Measurements from ENCODE around the gene LANCL2. TPM values are rescaled to one million over a fixed set of nuclear protein-coding genes. Genes with fewer than 3 reads are reported as not detected.
"Not testable (repeated sequence)": the region's sequence is repeated elsewhere in the genome, so short reads cannot be mapped to it uniquely, and the experiment has no call there.

LANCL2 gene
- total RNA-seq, 1 experiment from 2014 or later, result 32.8 TPM

DNA sequence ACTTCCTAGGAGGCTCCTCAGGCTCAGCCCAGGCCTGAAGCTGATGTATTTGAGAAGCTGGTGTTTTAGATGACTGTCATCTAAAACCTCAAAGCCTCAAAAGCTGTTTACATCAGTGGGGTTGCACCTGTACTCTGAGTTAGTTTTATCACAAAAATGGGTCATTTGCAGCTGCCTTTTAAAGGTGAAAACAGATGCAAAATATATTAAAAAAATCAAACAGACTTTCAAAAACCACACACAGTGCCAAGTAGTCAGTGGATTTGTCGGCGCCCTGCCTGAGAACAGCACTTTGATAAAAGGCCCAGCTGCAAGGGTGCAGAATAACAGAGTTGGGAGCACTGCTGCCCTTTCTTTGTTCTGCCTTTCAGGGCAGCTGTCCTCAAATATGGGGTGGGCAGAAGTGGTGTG is 104.1 kb downstream of the LANCL2 start:
- no peak for DNase-seq (ENCODE audit: low read depth)

DNA sequence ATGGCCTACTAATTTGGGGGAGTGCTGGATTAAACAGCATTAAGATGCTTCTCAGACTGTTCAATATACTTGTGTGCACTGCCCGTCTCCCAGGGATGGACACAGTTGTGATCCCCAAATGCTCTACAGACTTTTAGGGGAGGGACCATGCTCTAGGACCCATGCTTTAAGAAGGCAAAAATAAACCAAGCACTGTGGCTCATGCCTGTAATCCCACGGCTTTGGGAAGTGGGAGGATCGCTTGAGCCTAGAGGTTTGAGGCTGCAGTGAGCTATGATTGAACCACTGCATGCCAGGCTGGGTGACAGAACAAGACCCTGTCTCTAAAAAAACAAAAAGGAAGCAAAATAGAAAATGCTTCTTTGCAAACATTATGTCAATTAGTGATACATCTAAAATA is 104.6 kb downstream of the LANCL2 start:
- DNase-seq (ENCODE audit: low read depth), result no peak

DNA sequence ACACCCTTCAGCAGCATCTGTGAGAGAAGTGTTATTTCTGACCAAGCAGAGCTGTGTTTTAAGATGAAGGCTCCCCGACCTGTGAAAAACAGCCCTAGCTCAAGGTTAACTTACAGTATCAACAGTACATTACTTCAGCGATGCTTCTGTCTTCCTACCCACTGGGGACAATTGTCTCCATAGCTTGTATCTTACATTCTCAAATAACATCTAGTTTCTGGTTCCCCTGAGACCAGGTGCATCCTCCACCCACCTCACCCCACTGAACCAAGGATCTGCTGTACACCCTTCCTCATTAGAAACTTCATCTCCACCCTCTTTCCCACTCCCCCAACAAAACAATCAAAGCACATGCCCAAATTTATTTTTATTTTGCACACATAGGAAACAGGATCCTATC is 105.1 kb downstream of the LANCL2 start:
- DNase-seq (ENCODE audit: low read depth), result no peak

DNA sequence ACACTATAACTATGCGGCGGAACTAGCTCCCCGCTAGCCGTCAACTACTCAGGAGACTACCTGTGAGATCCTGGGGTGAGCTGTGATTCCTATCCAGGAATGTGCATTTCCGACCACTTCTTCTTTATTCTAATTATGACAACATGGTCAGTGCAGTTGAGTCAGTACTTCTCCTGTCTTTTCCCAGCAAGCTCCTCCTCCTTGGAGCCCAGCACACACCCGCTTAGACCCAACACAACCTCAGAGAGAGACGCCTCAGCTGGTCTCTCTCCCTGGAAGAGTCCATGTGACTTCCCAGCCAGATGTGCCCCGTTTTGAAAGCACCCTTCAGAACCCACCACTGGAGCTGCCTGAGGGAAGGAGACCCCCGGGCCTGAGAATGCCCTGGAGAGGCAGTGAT is 106.5 kb downstream of the LANCL2 start:
- not testable (repeated sequence) for DNase-seq (ENCODE audit: low read depth)

DNA sequence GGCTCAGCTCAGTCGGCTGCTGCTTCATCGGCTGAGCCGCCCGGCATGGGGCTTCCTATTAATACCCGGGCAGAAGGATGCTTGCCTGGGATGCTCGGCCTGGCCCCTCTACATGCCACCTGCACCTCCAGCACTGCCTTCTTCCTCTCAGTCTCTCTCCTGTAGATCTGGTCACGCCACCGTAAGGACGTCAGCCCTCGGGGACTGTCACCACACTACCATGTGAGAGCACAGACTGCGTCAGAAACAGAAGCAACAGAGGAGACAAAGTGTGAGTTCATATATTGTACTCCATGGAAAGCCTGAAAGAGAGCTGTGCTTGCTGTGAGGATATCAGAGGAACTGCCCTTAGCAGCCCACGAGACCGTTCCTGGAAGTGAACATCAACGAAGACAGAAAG is 107.3 kb downstream of the LANCL2 start:
- DNase-seq (ENCODE audit: low read depth), result not testable (repeated sequence)

DNA sequence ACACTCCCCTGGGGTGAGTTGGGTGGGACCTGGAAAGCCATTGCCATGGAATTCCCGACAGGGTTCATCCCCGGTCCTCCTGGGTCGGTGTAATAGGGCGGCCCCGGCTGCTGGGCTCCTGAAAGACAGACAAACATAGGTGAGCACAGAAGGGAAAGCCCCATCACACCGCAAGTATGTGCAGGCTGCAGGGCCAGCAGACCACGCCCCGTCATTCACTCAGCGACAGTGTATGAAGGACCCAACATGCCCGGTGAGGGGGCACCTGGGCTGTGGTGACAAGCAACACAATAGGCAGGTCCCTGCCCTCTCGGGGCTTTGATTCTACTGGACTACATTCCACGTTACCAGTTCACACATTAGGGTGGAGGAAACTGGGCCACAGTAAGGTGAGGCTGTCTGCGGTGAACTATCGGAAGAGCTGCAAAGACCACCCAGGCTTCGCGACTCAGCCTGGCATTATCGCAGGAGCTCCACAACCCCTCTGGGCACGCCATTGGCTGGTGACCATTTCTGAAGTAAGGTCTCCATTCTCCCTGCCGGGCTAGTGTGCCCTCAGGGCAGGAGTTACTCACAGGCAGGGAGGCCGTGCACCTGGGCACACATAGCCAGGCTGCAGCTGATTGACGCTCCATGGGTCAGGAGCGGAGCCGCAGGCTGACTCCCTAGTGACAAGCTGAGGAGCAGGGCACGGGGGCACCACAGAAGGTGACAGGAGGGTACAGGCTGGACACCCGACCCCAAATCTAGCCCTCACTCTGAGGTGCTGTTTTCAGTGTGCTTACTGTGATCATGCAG is 108.0 kb downstream of the LANCL2 start:
- no peak for DNase-seq (ENCODE audit: low read depth)

DNA sequence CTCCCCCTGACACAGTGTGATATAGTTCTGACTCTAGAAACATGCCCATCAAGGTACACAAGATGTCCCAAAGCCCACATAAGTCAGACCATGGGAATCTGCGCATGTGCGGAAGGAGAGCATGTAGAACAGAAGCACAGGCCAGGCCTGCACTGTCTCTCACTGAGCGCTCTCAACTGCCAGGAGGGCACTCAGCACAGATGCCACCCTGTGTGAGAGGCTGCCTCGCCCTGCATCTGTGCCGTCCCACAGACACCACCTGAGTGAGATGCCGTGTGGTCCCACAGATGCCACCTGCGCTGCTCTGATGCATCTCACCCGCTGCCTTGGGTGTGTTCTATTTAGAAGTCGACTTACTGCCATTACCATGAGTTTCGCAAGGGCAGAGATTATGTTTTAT is 108.8 kb downstream of the LANCL2 start:
- DNase-seq (ENCODE audit: low read depth), result no peak

DNA sequence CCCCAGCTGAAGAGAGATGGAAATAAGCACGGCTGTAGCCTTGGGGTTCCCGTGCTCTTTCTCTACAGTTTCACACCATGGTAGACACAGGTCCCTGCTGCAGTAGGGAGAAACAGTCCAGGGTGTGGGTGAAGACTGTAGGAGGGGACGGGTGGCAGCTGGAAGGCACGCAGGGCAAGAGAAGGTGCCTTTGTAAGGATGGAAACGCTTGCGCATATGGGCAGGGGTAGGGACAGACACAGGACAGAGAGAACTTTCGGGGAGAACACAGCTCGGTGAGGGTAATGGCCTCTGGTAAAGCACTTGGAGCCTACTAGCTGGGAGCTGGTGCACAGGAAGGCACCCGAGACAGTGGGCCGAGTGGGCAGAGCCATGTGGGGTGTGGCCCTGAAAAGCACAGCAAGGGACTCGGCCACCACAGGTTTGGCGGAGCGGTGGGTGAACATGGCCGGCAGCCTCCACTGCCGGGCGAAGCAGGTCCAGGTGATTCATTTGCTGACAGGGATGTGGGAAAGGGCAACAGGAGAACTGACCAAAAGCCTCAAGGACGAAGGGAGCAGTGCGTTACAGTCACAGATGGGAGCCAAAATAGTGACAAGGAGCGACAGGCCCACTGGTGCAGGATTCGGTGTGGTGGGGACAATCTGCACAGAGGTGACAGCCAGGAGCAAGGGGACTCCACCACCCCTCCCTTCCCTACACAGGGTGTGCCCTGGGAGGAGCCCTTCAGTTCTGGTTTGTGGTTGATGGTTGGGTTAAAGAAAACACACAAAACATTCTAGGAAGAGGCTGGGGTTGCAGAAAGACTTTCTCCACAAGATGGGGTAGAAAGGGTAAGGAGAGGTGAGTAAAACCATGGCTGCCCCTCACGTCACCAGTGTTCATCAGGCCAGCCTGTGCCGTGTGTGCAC is 110.1 kb downstream of the LANCL2 start:
- no peak for DNase-seq (ENCODE audit: low read depth)

DNA sequence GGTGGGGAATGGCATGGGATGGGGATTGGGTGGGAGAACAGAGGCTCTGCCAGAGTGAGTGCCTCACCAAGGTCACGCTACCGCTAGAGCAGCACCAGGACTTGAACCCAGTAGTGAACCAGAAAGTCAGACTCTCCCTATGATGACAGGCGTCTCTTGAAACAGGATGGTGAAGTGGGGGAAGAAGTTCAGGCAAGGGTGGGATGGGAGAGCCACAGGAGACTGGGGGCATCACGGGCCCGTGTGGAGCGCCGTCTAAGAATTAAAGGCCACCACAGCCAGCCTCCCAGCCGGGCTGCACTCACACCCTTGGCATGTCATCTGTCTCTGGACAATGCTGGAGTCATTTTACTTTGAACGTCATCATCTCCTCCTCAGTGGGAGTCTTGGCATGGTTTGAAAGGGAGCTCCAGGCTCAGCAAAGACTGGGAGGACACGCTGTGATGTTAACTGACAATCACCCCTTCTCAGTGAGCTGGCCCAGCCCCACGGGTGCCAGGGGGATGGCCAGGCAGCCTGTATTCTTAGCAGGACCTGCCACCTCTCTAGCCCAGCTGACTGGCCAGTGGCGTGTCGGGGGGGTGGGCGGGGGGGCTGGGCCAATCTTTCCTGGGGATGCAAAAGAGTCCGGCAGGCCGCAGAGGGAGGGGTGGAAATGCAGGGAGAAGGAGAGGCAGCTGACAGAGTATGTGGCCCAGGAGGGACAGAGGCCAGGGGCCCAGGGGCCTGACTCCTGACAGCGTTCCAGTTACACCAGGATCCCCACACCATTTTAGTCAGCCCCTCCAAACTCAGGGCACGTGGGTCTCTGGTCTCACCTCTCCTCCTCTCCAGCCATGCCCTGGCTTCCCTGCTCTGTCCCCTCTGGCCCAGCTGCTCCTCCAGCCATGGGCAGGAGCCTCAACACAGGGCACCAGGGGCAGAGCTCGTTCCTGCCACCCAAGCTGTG is 111.0 kb downstream of the LANCL2 start:
- peak; percentile 74 for DNase-seq (ENCODE audit: low read depth)

DNA sequence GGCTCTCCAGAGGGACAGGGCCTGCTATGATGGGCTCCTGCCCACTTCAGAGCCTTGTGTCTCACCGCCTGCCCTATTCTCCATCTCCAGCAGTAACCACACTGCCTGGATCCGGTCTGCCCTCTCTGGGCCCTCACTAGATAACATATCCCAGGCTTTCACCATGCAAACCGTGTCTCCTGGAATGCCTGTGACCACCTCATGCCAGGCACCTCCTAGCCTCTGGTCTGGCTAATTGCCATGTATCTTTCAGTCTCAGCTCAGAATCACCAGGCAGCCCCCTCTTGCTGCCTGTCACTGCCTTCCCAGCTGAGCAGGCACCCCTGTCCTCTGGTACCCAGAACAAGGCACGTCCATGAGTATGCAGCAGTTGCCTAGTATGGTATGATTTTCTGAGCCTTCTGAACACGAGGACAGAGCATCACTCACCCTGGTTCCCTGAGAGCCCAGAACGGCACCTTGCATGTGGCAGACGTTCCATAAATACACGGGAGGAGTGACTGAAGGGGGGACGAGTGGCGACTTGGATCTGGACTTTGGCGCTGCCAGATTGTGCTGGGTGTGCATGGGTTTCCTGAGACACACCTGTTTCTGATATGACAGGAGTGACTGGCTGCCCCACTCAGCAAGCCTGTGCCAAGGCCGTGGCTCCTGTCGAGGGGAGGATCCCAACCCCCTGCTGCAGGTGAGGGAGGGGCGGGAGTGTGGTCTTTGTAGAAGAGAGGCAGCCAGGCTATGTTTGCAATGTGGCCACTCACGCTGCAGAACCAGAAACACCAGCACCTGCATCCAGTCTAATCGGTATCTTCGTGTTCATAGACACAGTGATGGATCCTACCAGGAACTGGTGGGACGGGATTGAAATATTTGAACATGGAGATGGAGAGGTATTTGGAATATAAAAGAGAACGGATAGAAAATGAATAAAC is 112.0 kb downstream of the LANCL2 start:
- no peak for DNase-seq (ENCODE audit: low read depth)

DNA sequence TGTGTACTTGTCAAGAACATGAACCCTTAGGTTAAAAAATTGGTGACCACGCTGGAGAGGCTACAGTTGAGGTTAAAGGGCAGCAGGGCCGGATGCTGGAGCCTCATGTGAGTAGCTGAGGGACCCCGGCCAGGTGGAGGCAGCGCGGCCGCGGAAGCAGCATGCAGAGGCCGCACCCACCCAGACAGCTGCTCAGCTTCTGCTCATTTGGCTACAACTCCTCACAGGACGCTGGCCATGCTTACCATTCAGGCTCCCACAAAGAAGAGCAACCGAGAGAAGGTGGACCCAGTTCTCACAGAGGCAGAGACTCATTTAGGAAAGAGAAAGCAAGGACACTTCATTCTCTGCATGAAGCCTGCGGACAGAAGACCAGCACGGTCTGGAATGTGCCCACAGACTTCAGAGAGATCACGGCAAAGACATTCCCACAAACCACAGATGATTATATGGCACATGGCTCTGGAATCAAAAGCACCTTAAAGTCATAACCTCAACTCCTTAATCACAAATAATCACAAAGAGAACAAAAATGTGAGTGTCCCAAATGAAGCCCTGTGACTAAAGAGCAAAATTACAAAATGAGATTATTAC is 112.7 kb downstream of the LANCL2 start:
- DNase-seq (ENCODE audit: low read depth), result peak; percentile 97

DNA sequence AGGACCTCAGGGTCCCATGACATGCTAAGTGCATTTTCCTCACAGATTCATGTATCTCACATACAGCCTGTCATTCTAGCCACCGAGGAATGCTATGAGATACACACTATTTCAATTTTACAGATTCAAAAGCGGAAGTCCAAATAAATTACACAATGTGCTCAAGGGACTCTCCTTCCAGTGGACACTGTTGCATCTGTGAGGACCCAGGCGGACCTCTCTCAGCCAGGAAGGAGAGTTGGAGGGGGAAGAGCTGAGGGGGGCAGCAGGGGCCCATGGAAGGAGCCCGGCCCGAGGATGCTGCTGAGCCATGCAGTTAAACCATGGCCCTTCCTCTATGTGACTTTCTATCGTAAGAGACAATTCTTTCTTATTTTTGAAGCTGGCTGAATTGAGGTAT is 113.6 kb downstream of the LANCL2 start:
- DNase-seq (ENCODE audit: low read depth), result no peak

DNA sequence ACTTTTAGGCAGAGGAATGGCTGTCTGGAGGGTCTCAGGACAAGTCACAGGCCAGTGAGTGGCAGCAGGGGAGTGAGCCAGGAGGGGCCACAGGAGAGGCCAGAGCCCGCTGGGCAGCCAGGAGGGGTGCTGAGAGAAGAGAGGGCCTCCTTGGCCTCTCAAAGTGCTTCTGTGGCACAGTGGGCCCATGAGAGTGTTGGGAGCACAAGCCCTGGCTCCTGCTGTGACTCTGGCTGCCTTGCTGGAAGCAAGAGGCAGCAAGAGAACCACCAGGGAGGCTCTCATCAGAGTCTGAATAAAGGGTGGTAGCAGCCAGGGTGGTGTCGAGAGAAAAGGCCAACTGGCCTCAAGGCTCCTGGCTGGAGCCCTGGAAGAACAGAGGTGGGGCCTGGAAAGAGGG is 116.0 kb downstream of the LANCL2 start:
- DNase-seq (ENCODE audit: low read depth), result no peak

DNA sequence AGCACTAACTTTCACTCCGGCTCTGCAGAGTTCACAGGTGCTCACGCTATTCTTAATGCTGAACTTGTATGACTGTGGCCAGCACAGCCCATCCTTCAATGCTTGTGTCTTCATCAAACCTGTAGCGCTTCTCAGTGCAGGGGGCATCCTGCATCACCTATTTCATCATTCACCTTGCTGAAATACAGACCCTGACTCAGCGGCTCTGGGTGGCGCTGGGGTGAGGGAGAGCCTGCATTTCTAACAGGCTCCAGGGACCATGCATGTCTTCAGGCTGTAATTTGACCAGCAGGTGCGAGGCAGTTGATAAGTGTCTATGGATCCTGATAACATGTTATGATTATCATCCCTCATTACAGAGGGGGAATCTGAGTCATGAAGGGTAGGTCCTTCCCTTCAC is 117.9 kb downstream of the LANCL2 start:
- DNase-seq (ENCODE audit: low read depth), result no peak

Other genes starting within 250 kb of the LANCL2 start
- 71.2 and 89.5 TPM in 2 replicates for gene VOPP1, start 207.2 kb downstream of the LANCL2 start, total RNA-seq (2014; rRNA removed; shearing (Covaris generic))